AG04450 (cell line): Measurements from ENCODE around the gene FAM78B. TPM values are rescaled to one million over a fixed set of nuclear protein-coding genes. Genes with fewer than 3 reads are reported as not detected.

Experiments
- CTCF ChIA-PET: fragments of 300-600, 350-600 bp; formaldehyde crosslinking; extraction: SDS; loops from one replicate; lab custom pipeline; 2022; ENCODE audit warnings: antibody characterized with exemption, inconsistent platforms; lab: Charles Lee
- POLR2A ChIA-PET: fragments of 350-600 bp; formaldehyde crosslinking; extraction: SDS; loops from one replicate; lab custom pipeline; 2021; ENCODE audit warnings: antibody characterized with exemption, inconsistent platforms; lab: Yijun Ruan, JAX
- DNase-seq: peaks from one replicate; pipeline ENCODE4 v3.0.0-alpha.2; 2011; ENCODE audit warnings: low read depth, low spot score
- H3K27ac ChIP-seq: one replicate; pipeline ENCODE4 v1.5.1; 2012; ENCODE audit warnings: low read depth, low read length, control low read depth
- H3K27me3 ChIP-seq: one replicate; pipeline ENCODE4 v1.6.0; 2012; ENCODE audit warnings: low read length; ENCODE audit not compliant: control insufficient read depth, insufficient read depth
- H3K4me3 ChIP-seq: 2 replicates; pipeline ENCODE4 v1.5.1; 2011; ENCODE audit warnings: mild to moderate bottlenecking, low read depth, low read length, control low read depth
- H3K9me3 ChIP-seq: 2 replicates; pipeline ENCODE4 v1.5.1; 2012; ENCODE audit warnings: low read length; ENCODE audit not compliant: control insufficient read depth, insufficient read depth
- polyA plus RNA-seq: library from polyadenylated mRNA; depleted of rRNA; stranded (reverse); fragments of >200 nt; gene quantifications from 2 replicates; pipeline ENCODE4 v1.2.3, GENCODE V29; 2011
- small RNA-seq: library from RNA; depleted of rRNA; stranded (forward); fragments of <200 nt; gene quantifications from one replicate; pipeline ENCODE3, GENCODE V24; 2012; ENCODE audit warnings: low read depth; ENCODE audit not compliant: insufficient read length
- TF ChIP-seq, protein P1 (sequence below): IDR thresholded peaks from 2 replicates; pipeline ENCODE4 v1.5.1; 2011; ENCODE audit warnings: low read depth, low read length, control low read depth, inconsistent platforms

FAM78B gene
- polyA plus RNA-seq, 1 experiment = 0.05 TPM

DNA sequence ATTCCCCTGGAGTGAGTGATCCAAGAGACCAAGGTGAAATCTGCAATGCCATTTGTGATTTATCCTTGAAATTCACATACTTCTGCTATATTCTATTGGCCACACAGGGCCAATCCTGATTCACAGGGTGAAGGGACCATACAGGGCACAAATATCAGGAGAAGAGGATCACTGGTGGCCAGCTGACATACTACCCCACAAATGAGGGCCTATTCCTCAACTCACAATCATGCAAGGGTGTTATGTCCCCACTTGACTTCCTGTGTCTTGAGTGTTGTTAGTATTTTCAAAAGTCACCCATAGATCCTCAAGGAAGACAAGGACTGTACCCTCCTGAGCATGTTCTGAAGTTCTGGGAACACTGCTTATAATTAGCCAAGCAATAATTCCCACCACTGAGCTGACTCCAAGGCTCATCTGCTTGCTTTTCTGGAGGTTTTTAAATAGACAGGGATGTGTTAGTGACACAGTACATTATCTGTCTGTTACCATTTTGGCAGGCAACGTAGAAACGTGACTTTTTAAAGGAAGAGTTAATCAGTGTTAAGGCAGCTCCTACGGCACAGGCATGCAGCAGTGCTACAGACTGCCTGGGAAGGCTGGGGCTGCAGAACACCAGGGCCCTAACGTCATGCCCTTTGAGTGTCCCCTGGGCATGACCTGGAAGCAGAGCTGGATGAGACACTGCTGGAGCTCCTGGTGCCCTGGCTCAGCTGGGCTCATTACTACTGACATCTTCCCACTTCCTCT, 137.4 kb downstream of the FAM78B start:
- TF ChIP-seq, protein P1, sequence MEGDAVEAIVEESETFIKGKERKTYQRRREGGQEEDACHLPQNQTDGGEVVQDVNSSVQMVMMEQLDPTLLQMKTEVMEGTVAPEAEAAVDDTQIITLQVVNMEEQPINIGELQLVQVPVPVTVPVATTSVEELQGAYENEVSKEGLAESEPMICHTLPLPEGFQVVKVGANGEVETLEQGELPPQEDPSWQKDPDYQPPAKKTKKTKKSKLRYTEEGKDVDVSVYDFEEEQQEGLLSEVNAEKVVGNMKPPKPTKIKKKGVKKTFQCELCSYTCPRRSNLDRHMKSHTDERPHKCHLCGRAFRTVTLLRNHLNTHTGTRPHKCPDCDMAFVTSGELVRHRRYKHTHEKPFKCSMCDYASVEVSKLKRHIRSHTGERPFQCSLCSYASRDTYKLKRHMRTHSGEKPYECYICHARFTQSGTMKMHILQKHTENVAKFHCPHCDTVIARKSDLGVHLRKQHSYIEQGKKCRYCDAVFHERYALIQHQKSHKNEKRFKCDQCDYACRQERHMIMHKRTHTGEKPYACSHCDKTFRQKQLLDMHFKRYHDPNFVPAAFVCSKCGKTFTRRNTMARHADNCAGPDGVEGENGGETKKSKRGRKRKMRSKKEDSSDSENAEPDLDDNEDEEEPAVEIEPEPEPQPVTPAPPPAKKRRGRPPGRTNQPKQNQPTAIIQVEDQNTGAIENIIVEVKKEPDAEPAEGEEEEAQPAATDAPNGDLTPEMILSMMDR = no peak
- no peak for DNase-seq
- POLR2A ChIA-PET = no interaction called here
- H3K27ac ChIP-seq = no peak overlapping the region
- no peaks in the 10 kb centered on the region for H3K27me3 ChIP-seq
- CTCF ChIA-PET = no interaction called here
- H3K9me3 ChIP-seq = no peaks in the 10 kb centered on the region
- no peak overlapping the region for H3K4me3 ChIP-seq

DNA sequence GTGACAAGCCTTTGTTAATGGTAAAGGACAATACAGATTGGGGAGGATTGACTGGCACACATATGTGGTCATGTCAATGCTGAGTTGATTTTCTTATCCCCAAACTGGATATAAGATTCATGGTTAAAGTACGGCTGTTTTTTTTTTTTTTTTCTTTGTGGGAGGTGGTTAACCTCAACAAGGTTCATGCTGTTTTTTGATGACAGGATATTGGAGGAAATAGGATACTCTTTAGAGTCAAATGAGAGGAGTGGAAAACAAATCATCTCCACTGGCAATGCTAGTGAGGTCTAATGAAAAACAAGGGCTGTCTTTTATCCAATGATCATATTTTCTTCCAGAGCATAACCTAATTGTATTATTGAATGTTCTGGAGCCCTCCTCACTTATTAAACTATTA, 140.2 kb downstream of the FAM78B start:
- ChIA-PET CTCF (no interaction called here), POLR2A (no interaction called here)
- DNase-seq = no peak
- no peaks in the 10 kb centered on the region for H3K9me3 ChIP-seq
- no peak overlapping the region for H3K4me3 ChIP-seq
- H3K27ac ChIP-seq = no peak overlapping the region
- H3K27me3 ChIP-seq = no peaks in the 10 kb centered on the region
- TF ChIP-seq, protein P1 = no peak

DNA sequence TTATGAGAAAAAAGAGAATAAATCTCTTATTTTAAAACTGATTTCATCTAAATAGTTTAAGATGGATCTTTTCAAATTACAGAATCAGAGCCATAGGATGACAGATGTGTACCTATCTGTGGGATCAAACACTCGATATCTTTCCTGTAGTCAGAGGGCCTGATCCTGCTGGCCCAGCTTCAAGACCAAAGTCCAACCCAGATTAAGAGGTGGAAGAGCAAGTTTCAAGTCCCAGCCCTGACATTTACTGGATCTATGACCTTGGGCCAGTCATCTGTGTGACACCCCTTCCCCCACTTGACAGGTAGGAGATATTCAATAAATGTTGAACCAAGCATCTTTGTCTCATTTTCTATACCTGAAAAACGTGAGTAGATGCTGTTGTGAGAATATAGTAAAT, 140.7 kb downstream of the FAM78B start:
- TF ChIP-seq, protein P1 = no peak
- ChIA-PET POLR2A (no interaction called here), CTCF (no interaction called here)
- DNase-seq = no peak
- Histone ChIP-seq H3K27ac (no peak overlapping the region), H3K4me3 (no peak overlapping the region), H3K9me3 (no peaks in the 10 kb centered on the region), H3K27me3 (no peaks in the 10 kb centered on the region)

DNA sequence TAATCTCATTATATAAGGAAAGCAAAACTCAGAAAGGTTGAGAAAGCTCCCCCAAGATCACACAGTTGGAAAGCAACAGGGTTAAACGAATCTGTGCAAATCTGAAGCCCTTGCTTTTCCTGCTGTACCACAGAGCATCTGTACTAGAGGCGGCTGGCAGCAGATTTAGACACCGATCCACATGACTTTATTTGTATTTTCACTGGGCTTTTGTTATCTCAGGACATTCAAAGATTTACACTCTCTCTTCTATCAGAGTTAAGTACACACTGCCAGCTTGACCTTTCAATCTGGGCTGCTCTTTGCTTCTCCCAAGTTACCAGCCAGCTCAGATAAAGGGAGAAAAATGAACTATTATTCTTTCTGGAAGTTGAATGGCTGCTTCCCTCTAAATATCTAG, 146.6 kb downstream of the FAM78B start:
- ChIA-PET CTCF (no interaction called here), POLR2A (no interaction called here)
- Histone ChIP-seq H3K4me3 (no peak overlapping the region), H3K9me3 (no peaks in the 10 kb centered on the region), H3K27ac (no peak overlapping the region), H3K27me3 (no peaks in the 10 kb centered on the region)
- no peak for DNase-seq
- TF ChIP-seq, protein P1 = no peak

Small RNA genes within 50 kb of the gene (small RNA-seq; reads per million reads assigned to genes)
- not detected for gene MIR921
- gene RNA5SP64 = not detected
